Nephron (organoid): ENCODE data around the gene UTP18.
"Not testable (repeated sequence)": the region's sequence is repeated elsewhere in the genome, so short reads cannot be mapped to it uniquely, and the experiment has no call there.

Source experiments
- H3K27ac Mint-ChIP-seq, 3 experiments: 2 replicates each; pipeline ENCODE4 v1.8.0; 2020; ENCODE audit warnings: mixed read lengths in 3 of 3, mild to moderate bottlenecking in 2 of 3, moderate library complexity in 1 of 3
- H3K27me3 Mint-ChIP-seq: 2 replicates; pipeline ENCODE4 v1.8.0; 2021; ENCODE audit warnings: low read depth, mild to moderate bottlenecking, moderate library complexity, mixed read lengths
- H3K36me3 Mint-ChIP-seq: 2 replicates; pipeline ENCODE4 v1.8.0; 2020; ENCODE audit warnings: low read depth, mixed read lengths
- H3K4me1 Mint-ChIP-seq: 2 replicates; pipeline ENCODE4 v1.8.0; 2020; ENCODE audit warnings: mixed read lengths
- H3K4me3 Mint-ChIP-seq, 3 experiments: 2 replicates each; pipeline ENCODE4 v1.8.0; 2020; ENCODE audit warnings: mild to moderate bottlenecking in 3 of 3, mixed read lengths in 3 of 3, moderate library complexity in 2 of 3
- H3K9me3 Mint-ChIP-seq: 2 replicates; pipeline ENCODE4 v1.8.0; 2020; ENCODE audit warnings: mixed read lengths
- TF ChIP-seq, protein P1 (sequence below), 3 experiments: fragments of 200-600 bp; sonication (generic); IDR thresholded peaks; one replicate each; pipeline ENCODE4 v1.5.0; 2021; ENCODE audit warnings: antibody characterized with exemption in 3 of 3; ENCODE audit not compliant: unreplicated experiment in 3 of 3

UTP18 gene

DNA sequence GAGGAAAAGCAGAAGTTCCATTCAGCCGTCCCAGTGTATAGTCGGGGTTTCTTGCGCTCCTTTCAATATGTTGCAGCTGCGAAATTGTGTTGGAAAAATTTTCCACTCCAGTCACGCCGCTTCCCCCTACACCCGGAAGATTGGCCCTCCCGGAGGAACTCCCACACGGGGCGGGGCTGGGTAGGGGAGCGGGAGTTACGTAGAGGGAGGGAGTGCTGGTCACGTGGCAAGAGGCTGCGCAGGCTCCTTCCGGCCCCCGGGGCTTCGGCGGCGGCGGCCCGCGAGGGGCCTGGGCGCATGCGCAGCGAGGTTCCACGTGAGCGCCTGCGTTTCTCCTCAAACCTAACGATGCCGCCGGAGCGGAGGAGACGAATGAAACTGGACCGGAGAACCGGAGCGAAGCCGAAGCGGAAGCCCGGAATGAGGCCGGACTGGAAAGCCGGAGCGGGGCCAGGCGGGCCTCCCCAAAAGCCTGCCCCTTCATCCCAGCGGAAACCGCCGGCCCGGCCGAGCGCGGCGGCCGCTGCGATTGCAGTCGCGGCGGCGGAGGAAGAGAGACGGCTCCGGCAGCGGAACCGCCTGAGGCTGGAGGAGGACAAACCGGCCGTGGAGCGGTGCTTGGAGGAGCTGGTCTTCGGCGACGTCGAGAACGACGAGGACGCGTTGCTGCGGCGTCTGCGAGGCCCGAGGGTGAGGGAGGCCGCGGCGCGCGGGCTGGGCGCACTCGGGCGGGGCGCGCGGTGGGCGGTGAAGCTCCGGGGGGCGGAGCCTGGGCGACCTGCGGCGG lies at the start of gene UTP18:
Gene UTP18 (plus strand): TSS at position 310 of the 787 bp plus-strand sequence. CDS start 39 bp downstream, at position 349.
- TF ChIP-seq, protein P1, sequence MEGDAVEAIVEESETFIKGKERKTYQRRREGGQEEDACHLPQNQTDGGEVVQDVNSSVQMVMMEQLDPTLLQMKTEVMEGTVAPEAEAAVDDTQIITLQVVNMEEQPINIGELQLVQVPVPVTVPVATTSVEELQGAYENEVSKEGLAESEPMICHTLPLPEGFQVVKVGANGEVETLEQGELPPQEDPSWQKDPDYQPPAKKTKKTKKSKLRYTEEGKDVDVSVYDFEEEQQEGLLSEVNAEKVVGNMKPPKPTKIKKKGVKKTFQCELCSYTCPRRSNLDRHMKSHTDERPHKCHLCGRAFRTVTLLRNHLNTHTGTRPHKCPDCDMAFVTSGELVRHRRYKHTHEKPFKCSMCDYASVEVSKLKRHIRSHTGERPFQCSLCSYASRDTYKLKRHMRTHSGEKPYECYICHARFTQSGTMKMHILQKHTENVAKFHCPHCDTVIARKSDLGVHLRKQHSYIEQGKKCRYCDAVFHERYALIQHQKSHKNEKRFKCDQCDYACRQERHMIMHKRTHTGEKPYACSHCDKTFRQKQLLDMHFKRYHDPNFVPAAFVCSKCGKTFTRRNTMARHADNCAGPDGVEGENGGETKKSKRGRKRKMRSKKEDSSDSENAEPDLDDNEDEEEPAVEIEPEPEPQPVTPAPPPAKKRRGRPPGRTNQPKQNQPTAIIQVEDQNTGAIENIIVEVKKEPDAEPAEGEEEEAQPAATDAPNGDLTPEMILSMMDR (IDR thresholded peaks at IDR 0.05; ENCODE audit: unreplicated experiment in 3 of 3), result no peak
- Mint-ChIP-seq H3K36me3 (peaks cover 42% of the 10 kb centered on the region), H3K4me1 (peaks cover 55% of the 10 kb centered on the region), H3K27ac (peak within 1 kb of the TSS; percentile 100), H3K9me3 (no peaks in the 10 kb centered on the region), H3K27me3 (no peaks in the 10 kb centered on the region), H3K4me3 (peak within 1 kb of the TSS; percentile 95 to 98 (median 95))

DNA sequence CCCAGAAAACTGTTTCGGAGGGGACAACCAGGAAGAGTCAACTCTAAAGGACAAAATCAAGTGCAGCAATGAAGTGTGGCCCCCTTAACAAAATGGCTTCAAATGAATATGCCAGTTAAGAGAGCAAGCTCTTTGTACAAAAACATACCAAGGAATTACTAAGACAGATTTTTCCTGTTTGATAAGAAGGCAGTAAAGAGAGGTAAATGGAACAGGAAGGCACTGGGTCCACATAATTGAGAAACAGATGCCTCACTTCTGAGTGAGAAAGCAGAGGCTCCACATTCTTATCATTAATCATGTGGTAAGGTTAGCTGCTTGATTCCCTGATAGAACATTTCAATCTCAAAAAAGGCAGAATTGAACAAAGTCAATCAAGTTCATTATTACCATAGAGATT lies 45.4 kb upstream of the UTP18 start:
- Mint-ChIP-seq H3K27ac (peak overlapping the region in 2 of 3 experiments; percentile 9 to 51), H3K9me3 (no peaks in the 10 kb centered on the region)
- TF ChIP-seq, protein P1 (IDR thresholded peaks at IDR 0.05; ENCODE audit: unreplicated experiment in 3 of 3), result no peak

DNA sequence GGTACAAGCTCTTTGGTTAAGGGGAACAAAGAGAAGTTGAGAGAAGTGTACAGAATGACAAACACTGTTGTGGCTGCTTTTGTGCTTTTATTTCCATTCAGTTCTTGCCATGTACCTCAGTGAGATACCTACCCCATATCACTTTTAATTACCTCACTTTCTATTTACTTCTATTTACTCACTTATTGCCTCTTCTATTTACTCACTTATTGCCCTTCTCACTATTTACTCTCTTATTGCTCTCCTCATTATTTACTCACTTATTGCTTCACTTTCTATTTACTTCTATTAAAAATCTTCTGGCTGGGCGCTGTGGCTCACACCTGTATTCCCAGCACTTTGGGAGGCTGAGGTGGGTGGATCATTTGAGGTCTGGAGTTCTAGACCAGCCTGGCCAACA lies 42.4 kb upstream of the UTP18 start:
- peaks cover 81% of the 10 kb centered on the region for H3K36me3 Mint-ChIP-seq
- TF ChIP-seq, protein P1 (IDR thresholded peaks at IDR 0.05; ENCODE audit: unreplicated experiment in 3 of 3), result no peak
- peaks cover 11% of the 10 kb centered on the region for H3K4me1 Mint-ChIP-seq
- H3K27ac Mint-ChIP-seq, result no peak overlapping the region
- no peak overlapping the region for H3K4me3 Mint-ChIP-seq
- no peaks in the 10 kb centered on the region for H3K9me3 Mint-ChIP-seq
- no peaks in the 10 kb centered on the region for H3K27me3 Mint-ChIP-seq

More for the DNA sequence above, 45.4 kb upstream of the UTP18 start:
- peaks cover 75% of the 10 kb centered on the region for H3K36me3 Mint-ChIP-seq
- no peaks in the 10 kb centered on the region for H3K27me3 Mint-ChIP-seq
- no peak overlapping the region for H3K4me3 Mint-ChIP-seq
- H3K4me1 Mint-ChIP-seq, result peaks cover 11% of the 10 kb centered on the region

DNA sequence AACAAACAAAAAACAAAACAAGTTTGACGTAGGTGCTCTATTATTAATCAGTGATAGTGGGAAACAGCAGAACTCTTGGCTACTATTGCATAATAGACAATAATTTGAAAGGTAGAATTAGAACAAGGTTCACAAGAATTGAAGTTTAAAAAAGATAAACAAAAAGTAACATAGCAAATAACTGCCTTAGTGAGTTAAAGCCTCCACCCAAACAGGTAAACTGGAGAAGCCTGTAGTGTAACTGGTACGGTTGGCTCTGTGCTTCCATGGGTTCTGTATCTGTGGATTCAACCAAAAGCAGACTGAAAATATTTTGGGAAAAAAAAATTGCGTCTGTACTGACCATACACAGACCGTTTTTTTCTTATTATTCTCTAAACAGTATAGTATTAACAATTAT lies 39.0 kb upstream of the UTP18 start:
- TF ChIP-seq, protein P1 (IDR thresholded peaks at IDR 0.05; ENCODE audit: unreplicated experiment in 3 of 3), result no peak
- no peaks in the 10 kb centered on the region for H3K27me3 Mint-ChIP-seq
- H3K27ac Mint-ChIP-seq, result no peak overlapping the region
- no peak overlapping the region for H3K4me3 Mint-ChIP-seq
- no peaks in the 10 kb centered on the region for H3K9me3 Mint-ChIP-seq
- peaks cover 76% of the 10 kb centered on the region for H3K36me3 Mint-ChIP-seq
- H3K4me1 Mint-ChIP-seq, result peaks cover 8% of the 10 kb centered on the region

DNA sequence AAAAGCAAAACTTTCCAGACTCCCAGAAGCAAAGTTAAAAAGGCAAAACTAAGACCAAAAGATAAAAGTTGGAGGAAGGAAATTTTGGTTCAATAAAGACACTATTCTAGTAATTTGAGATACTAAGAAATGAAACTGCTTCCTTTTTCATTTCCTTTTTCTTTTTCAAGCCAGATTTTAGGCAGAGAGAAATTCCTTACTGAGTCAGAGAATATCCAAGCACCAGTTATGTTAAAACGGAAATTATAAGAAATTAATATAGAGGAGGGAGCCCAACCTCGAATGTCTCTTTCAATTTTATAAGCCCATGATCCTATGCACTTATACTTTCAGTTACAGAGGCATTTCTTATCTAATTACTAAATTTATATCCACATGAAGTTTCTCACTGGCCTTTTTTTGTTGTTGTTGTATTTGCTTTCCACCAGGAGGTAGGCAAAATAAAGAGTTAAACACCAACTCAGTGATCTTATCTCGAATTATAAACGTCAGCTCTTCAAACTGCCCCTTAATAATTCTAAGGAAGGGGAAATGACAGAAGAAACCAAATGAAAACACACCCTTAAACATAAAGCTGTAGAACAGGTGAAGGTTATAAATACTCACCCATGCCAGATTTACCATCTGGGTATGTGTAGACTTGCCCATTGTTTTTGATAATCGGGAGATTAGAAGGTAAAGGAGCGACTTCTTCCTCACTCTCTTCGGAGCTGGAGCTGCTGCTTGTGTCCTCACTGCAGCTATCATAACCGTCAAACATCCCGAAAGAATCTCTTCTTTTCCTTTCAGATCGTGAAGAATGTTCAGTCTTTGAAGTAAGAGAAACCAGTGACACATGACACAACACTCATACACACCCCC lies 35.7 kb upstream of the UTP18 start:
- peaks cover 54% of the 10 kb centered on the region for H3K36me3 Mint-ChIP-seq
- H3K27me3 Mint-ChIP-seq, result no peaks in the 10 kb centered on the region
- no peaks in the 10 kb centered on the region for H3K9me3 Mint-ChIP-seq
- peak overlapping the region in 1 of 3 experiments; percentile 14 for H3K4me3 Mint-ChIP-seq
- TF ChIP-seq, protein P1 (IDR thresholded peaks at IDR 0.05; ENCODE audit: unreplicated experiment in 3 of 3), result no peak
- peak overlapping the region in 2 of 3 experiments; percentile 22 to 34 for H3K27ac Mint-ChIP-seq
- peaks cover 8% of the 10 kb centered on the region for H3K4me1 Mint-ChIP-seq

DNA sequence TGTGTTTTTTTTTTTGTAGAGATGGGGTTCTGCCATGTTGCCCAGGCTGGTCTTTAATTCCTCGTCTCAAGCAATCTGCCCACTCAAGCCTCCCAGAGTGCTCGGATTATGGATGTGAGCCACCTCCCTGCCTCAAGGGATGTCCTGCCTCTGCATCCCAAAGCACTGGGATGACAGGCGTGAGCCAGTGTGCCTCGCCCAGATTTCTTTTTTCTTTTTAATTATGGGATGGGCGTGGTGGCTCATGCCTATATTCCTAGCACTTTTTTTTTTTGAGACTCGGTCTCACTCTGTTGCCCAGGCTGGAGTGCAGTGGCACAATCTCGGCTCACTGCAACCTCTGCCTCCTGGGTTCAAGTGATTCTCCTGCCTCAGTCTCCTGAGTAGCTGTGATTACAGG lies 34.8 kb upstream of the UTP18 start:
- not testable (repeated sequence) for H3K4me3 Mint-ChIP-seq, H3K9me3 Mint-ChIP-seq, H3K27me3 Mint-ChIP-seq, H3K4me1 Mint-ChIP-seq, H3K27ac Mint-ChIP-seq
- H3K36me3 Mint-ChIP-seq, result peaks cover 50% of the 10 kb centered on the region
